Occipital lobe (tissue), 2 donors: ENCODE results near the gene LRRN4. TPM values are rescaled to one million over a fixed set of nuclear protein-coding genes. Genes with fewer than 3 reads are reported as not detected.

Experiments used
- small RNA-seq: library from RNA; depleted of rRNA; stranded (forward); fragments of <200 nt; gene quantifications from one replicate; pipeline ENCODE3, GENCODE V24; 2014
- total RNA-seq: library from RNA; depleted of rRNA; stranded (reverse); fragments of >200 nt; gene quantifications from one replicate; pipeline ENCODE4 v1.2.3, GENCODE V29; 2014

The LRRN4 gene
- total RNA-seq, 1 donor from 2014 or later: not detected

Small RNA genes lying within 50 kb of the gene (small RNA-seq; reads per million reads assigned to genes)
- gene RN7SL498P: not detected

Other genes with a start within 250 kb of the LRRN4 start
- gene CHGB, start 142.6 kb downstream of the LRRN4 start, total RNA-seq: 28.5 TPM
- 5.8 TPM for gene TRMT6, start 103.5 kb downstream of the LRRN4 start, total RNA-seq
- gene MCM8, start 103.4 kb downstream of the LRRN4 start, total RNA-seq: 4.5 TPM
- 49.4 TPM for gene CRLS1, start 47.9 kb downstream of the LRRN4 start, total RNA-seq
- 1.4 TPM for gene FERMT1, start 69.0 kb upstream of the LRRN4 start, total RNA-seq